H1 (cell line): ENCODE results near the gene FGGY. TPM values are rescaled to one million over a fixed set of nuclear protein-coding genes. Genes with fewer than 3 reads are reported as not detected.

Experiments
- CTCF ChIA-PET: fragments of 300-600 bp; sonication (Branson Sonifier 250); formaldehyde crosslinking; loops from one replicate; lab custom pipeline; 2021; ENCODE audit not compliant: partially characterized antibody; lab: Charles Lee
- POLR2A ChIA-PET: fragments of 300-600 bp; sonication (Branson Sonifier 250); formaldehyde crosslinking; loops from one replicate; lab custom pipeline; 2021; ENCODE audit warnings: inconsistent platforms; ENCODE audit not compliant: partially characterized antibody; lab: Charles Lee
- DNase-seq, 2 experiments: peaks; one replicate each; pipeline versions ENCODE4 v3.0.0 to v3.0.0-alpha.2; 2010 to 2022; ENCODE audit warnings: low spot score in 2 of 2, low read depth in 1 of 2, mixed read lengths in 1 of 2
- FAIRE-seq: peaks from 2 replicates; lab custom pipeline; 2011; peaks lifted over from hg19 to GRCh38; lab: Jason Lieb, UNC
- H2AFZ ChIP-seq: 2 replicates; pipeline ENCODE4 v1.8.1; 2012; ENCODE audit warnings: low read length, inconsistent platforms
- H2AK5ac ChIP-seq: 2 replicates; pipeline ENCODE4 v1.6.1; 2013; ENCODE audit warnings: low read depth, low read length
- H2BK120ac ChIP-seq: replicated peaks from 2 replicates; pipeline ENCODE3; 2013; ENCODE audit warnings: low read depth, low read length, inconsistent platforms
- H2BK12ac ChIP-seq: 2 replicates; pipeline ENCODE4 v1.6.1; 2013; ENCODE audit warnings: low read depth, low read length
- H2BK15ac ChIP-seq: 2 replicates; pipeline ENCODE4 v1.6.1; 2013; ENCODE audit warnings: low read length
- H2BK20ac ChIP-seq: 2 replicates; pipeline ENCODE4 v1.6.1; 2013; ENCODE audit warnings: low read length
- H2BK5ac ChIP-seq: 2 replicates; pipeline ENCODE4 v1.6.1; 2013; ENCODE audit warnings: low read depth, low read length
- H3K14ac ChIP-seq: 2 replicates; pipeline ENCODE4 v1.6.1; 2013; ENCODE audit warnings: inconsistent platforms; ENCODE audit not compliant: insufficient read length
- H3K18ac ChIP-seq: 2 replicates; pipeline ENCODE4 v1.6.1; 2013; ENCODE audit warnings: low read length; ENCODE audit errors: extremely low read depth
- H3K23ac ChIP-seq: 2 replicates; pipeline ENCODE4 v1.6.1; 2013; ENCODE audit warnings: inconsistent platforms; ENCODE audit not compliant: insufficient read length
- H3K23me2 ChIP-seq: 2 replicates; pipeline ENCODE4 v1.6.1; 2013; ENCODE audit warnings: low read depth, low read length
- H3K27ac ChIP-seq: 2 replicates; pipeline ENCODE4 v1.6.1; 2011; ENCODE audit warnings: low read depth, low read length, inconsistent platforms
- H3K27me3 ChIP-seq, 4 experiments: replicated peaks in 1 of 4; 1 replicate in 1 of 4; 2 replicates in 3 of 4; pipeline versions ENCODE4 v1.6.1 to v1.8.1; 2011 to 2013; ENCODE audit warnings: low read length in 3 of 4, mild to moderate bottlenecking in 3 of 4, inconsistent platforms in 2 of 4, mixed read lengths in 2 of 4, moderate library complexity in 1 of 4; ENCODE audit not compliant: control insufficient read depth in 3 of 4, insufficient read depth in 3 of 4; ENCODE audit errors: extremely low read depth in 1 of 4
- H3K36me3 ChIP-seq, 4 experiments: 2 replicates each; pipeline versions ENCODE4 v1.6.1 to v1.8.1; 2011 to 2013; ENCODE audit warnings: mild to moderate bottlenecking in 4 of 4, low read length in 3 of 4, moderate library complexity in 2 of 4, control low read depth in 1 of 4, inconsistent platforms in 1 of 4; ENCODE audit not compliant: insufficient read depth in 4 of 4, control insufficient read depth in 2 of 4
- H3K4ac ChIP-seq: replicated peaks from 2 replicates; pipeline ENCODE3; 2013; ENCODE audit warnings: low read length, low read depth, mixed read lengths, inconsistent platforms; ENCODE audit not compliant: insufficient read length
- H3K4me1 ChIP-seq, 4 experiments: replicated peaks in 1 of 4; 1 replicate in 1 of 4; 2 replicates in 3 of 4; pipeline versions ENCODE4 v1.6.1 to v1.8.1; 2011 to 2013; ENCODE audit warnings: low read length in 3 of 4, inconsistent platforms in 2 of 4, mixed read lengths in 1 of 4; ENCODE audit not compliant: insufficient read depth in 4 of 4, control insufficient read depth in 3 of 4
- H3K4me2 ChIP-seq, 2 experiments: 2 replicates each; pipeline versions ENCODE4 v1.6.1 to v1.8.1; 2011 to 2013; ENCODE audit warnings: low read depth in 2 of 2, low read length in 2 of 2, control low read depth in 1 of 2, inconsistent platforms in 1 of 2, mild to moderate bottlenecking in 1 of 2; ENCODE audit not compliant: insufficient read depth in 1 of 2
- H3K4me3 ChIP-seq, 4 experiments: fragments of 200-600, 300-600 bp in 1 of 4; sonication (generic), shearing (Covaris generic), sonication (Bioruptor Twin) in 1 of 4; 2 replicates each; pipeline versions ENCODE4 v1.5.1 to v1.8.1; 2011 to 2016; ENCODE audit warnings: low read length in 4 of 4, low read depth in 3 of 4, control low read depth in 2 of 4, inconsistent platforms in 2 of 4, mild to moderate bottlenecking in 2 of 4, mixed read lengths in 1 of 4, moderate library complexity in 1 of 4; ENCODE audit not compliant: insufficient read depth in 2 of 4; ENCODE audit errors: extremely low read depth in 1 of 4
- H3K56ac ChIP-seq: replicated peaks from 2 replicates; pipeline ENCODE3; 2013; ENCODE audit warnings: low read depth, mild to moderate bottlenecking, mixed read lengths, low read length, inconsistent platforms; ENCODE audit not compliant: insufficient read length
- H3K79me1 ChIP-seq: 2 replicates; pipeline ENCODE4 v1.6.1; 2013; ENCODE audit warnings: low read depth, low read length, control low read depth
- H3K79me2 ChIP-seq, 2 experiments: 2 replicates each; pipeline versions ENCODE4 v1.6.1 to v1.8.1; 2012 to 2013; ENCODE audit warnings: low read length in 2 of 2, mild to moderate bottlenecking in 2 of 2, inconsistent platforms in 1 of 2; ENCODE audit not compliant: insufficient read depth in 2 of 2, control insufficient read depth in 1 of 2
- H3K9ac ChIP-seq, 4 experiments: replicated peaks in 1 of 4; 1 replicate in 1 of 4; 2 replicates in 3 of 4; pipeline versions ENCODE4 v1.6.1 to v1.8.1; 2011 to 2013; ENCODE audit warnings: low read depth in 3 of 4, low read length in 3 of 4, control low read depth in 2 of 4, mild to moderate bottlenecking in 2 of 4, moderate library complexity in 2 of 4, inconsistent platforms in 1 of 4; ENCODE audit errors: extremely low read depth in 1 of 4
- H3K9me3 ChIP-seq, 2 experiments: 2 replicates each; pipeline versions ENCODE4 v1.6.1 to v1.8.1; 2012 to 2013; ENCODE audit warnings: mild to moderate bottlenecking in 2 of 2, moderate library complexity in 2 of 2, control low read depth in 1 of 2, inconsistent platforms in 1 of 2, low read depth in 1 of 2, low read length in 1 of 2, mixed read lengths in 1 of 2; ENCODE audit not compliant: insufficient read depth in 2 of 2
- H4K20me1 ChIP-seq, 2 experiments: replicated peaks in 1 of 2; 2 replicates each; pipeline versions ENCODE3 to v1.8.1; 2011 to 2013; ENCODE audit warnings: inconsistent platforms in 2 of 2, low read length in 2 of 2, mild to moderate bottlenecking in 1 of 2; ENCODE audit not compliant: insufficient read depth in 2 of 2, control insufficient read depth in 1 of 2
- H4K5ac ChIP-seq: 2 replicates; pipeline ENCODE4 v1.6.1; 2013; ENCODE audit warnings: low read length, low read depth, mixed read lengths, inconsistent platforms; ENCODE audit not compliant: insufficient read length
- H4K8ac ChIP-seq: 2 replicates; pipeline ENCODE4 v1.8.0; 2013; ENCODE audit warnings: mild to moderate bottlenecking, moderate library complexity, low read length, inconsistent platforms; ENCODE audit not compliant: insufficient read depth; ENCODE audit errors: extremely low read depth
- H4K91ac ChIP-seq: replicated peaks from 2 replicates; pipeline ENCODE3; 2013; ENCODE audit warnings: low read length, mixed read lengths, inconsistent platforms; ENCODE audit not compliant: insufficient read length
- CHD1 ChIP-seq: IDR thresholded peaks from 2 replicates; pipeline ENCODE4 v1.6.1; 2012; ENCODE audit warnings: low read depth, low read length, improper control_type of control experiment
- CTBP2 ChIP-seq: IDR thresholded peaks from 2 replicates; pipeline ENCODE4 v1.7.0; 2011; ENCODE audit warnings: borderline replicate concordance, mild to moderate bottlenecking, moderate library complexity, mixed read lengths, low read length; ENCODE audit not compliant: insufficient read depth, insufficient read length
- FOSL1 ChIP-seq: IDR thresholded peaks from 2 replicates; pipeline ENCODE4 v1.6.1; 2011; ENCODE audit warnings: mild to moderate bottlenecking, low read depth, low read length, moderate library complexity; ENCODE audit not compliant: insufficient read depth
- KDM1A ChIP-seq: fragments of 200-600, 300-600 bp; sonication (generic); IDR thresholded peaks from 2 replicates; pipeline ENCODE4 v1.7.1; 2016; ENCODE audit warnings: mild to moderate bottlenecking, low read length, borderline replicate concordance
- SAP30 ChIP-seq: fragments of 300-600 bp; sonication (generic); IDR thresholded peaks from 2 replicates; pipeline ENCODE4 v1.7.1; 2012; ENCODE audit warnings: low read length, moderate library complexity, mild to moderate bottlenecking, inconsistent platforms; ENCODE audit not compliant: insufficient read depth, insufficient replicate concordance
- WGBS, 2 experiments: shearing (Covaris generic) in 1 of 2; methylation state at CpG; one replicate each; pipeline versions ENCODE4 v1.1.6 to v1.1.7; 2013 to 2015; ENCODE audit warnings: low lambda C conversion rate in 2 of 2, mixed read lengths in 2 of 2, inconsistent platforms in 1 of 2, low coverage in 1 of 2, missing lambda C conversion rate in 1 of 2; ENCODE audit not compliant: insufficient replicate concordance in 2 of 2, insufficient coverage in 1 of 2, insufficient read length in 1 of 2; ENCODE audit errors: extremely low coverage in 1 of 2, missing lambda C conversion rate in 1 of 2; 5-methylcytosine and 5-hydroxymethylcytosine counted together
- polyA plus RNA-seq, 7 experiments: library from polyadenylated mRNA; depleted of rRNA in 3 of 7; stranded (reverse) in 5 of 7; unstranded in 2 of 7; fragments of >200 nt in 5 of 7; fragments of 200-250 nt in 2 of 7; gene quantifications; 1 replicate in 5 of 7; 2 replicates in 1 of 7; 4 replicates in 1 of 7; pipeline versions ENCODE4 v1.2.1 to v1.2.3, GENCODE V29; 2011 to 2013; ENCODE audit warnings: missing spikeins in 2 of 7, mixed read lengths in 2 of 7
- total RNA-seq: library from RNA; stranded (reverse); fragmentation: NEBNext Ultra II Directional; extraction: Animal tissue kit (Norgen Biotek cat#: 25700); gene quantifications from 2 replicates; pipeline ENCODE4 v1.2.1, GENCODE V29; 2021

FGGY gene
- total and polyA plus RNA-seq, 2 of the 8 experiments (the other 6 are each of a cell fraction or from before 2014, with no cell fraction given): 10.3 to 12.5 TPM

- Histone ChIP-seq H3K4me3 (no peak overlapping the region), H3K27me3 (no peaks in the 10 kb centered on the region), H3K9me3 (peaks cover 2 to 5% of the 10 kb centered on the region in 2 experiments; a peak in 1 of 4 replicates), H3K79me2 (no peaks in the 10 kb centered on the region), H3K9ac (no peak overlapping the region), H2BK5ac (no peak overlapping the region), H3K27ac (no peak overlapping the region), H2AFZ (no peak overlapping the region), H3K4me1 (peaks cover 0 to 2% (median 0%) of the 10 kb centered on the region in 4 experiments; a peak in 1 of 7 replicates), H3K4me2 (no peak overlapping the region), H3K79me1 (no peaks in the 10 kb centered on the region), H4K5ac (no peak overlapping the region), H2BK120ac (no peak overlapping the region), H2BK15ac (no peak overlapping the region), H2BK12ac (no peak overlapping the region), H3K4ac (no peak overlapping the region), H2BK20ac (no peak overlapping the region), H3K56ac (no peak overlapping the region), H3K18ac (no peak overlapping the region), H4K91ac (no peak overlapping the region), H2AK5ac (no peak overlapping the region), H3K23ac (no peak overlapping the region), H4K20me1 (no peaks in the 10 kb centered on the region), H3K36me3 (no peaks in the 10 kb centered on the region), H3K23me2 (no peaks in the 10 kb centered on the region), H4K8ac (no peak overlapping the region), H3K14ac (no peak overlapping the region)
- TF ChIP-seq FOSL1 (no peak), CHD1 (no peak), CTBP2 (no peak), KDM1A (no peak), SAP30 (no peak)
- DNase-seq (no peak), FAIRE-seq (no peak)
- ChIA-PET CTCF (interaction anchor here (1.3 kb wide), 1 partner anchor 16 kb away, joined by 3 read pairs; no protein-coding TSS in a partner anchor), POLR2A (no interaction called here)
- 91% methylated on average over 4 of the region's 4 CpGs; no CpG with 5 or more reads in 1 of the 2 experiments for WGBS, 2 experiments
These were observed 256.5 kb downstream of the FGGY start for GRCh38 chr1:59553371-59553770.
